GM19239 (cell line): ENCODE data around the gene APC2.
A peak's percentile ranks its signal among the peaks of the same experiment; 100 is the strongest.
"Not testable (repeated sequence)": the region's sequence is repeated elsewhere in the genome, so short reads cannot be mapped to it uniquely, and the experiment has no call there.

Experiments used
- DNase-seq: peaks from one replicate; pipeline ENCODE4 v3.0.0; 2011; ENCODE audit warnings: low spot score; ENCODE audit not compliant: insufficient read length
- FAIRE-seq: peaks from 2 replicates; lab custom pipeline; 2011; peaks lifted over from hg19 to GRCh38; lab: Jason Lieb, UNC

APC2 gene

GRCh38 chr19:1505991-1506881 is 56.3 kb downstream of the APC2 start:
- FAIRE-seq (no peak), DNase-seq (no peak)

- DNase-seq (no peak), FAIRE-seq (no peak)
These were observed 57.3 kb downstream of the APC2 start for GRCh38 chr19:1507192-1507660.

DNA sequence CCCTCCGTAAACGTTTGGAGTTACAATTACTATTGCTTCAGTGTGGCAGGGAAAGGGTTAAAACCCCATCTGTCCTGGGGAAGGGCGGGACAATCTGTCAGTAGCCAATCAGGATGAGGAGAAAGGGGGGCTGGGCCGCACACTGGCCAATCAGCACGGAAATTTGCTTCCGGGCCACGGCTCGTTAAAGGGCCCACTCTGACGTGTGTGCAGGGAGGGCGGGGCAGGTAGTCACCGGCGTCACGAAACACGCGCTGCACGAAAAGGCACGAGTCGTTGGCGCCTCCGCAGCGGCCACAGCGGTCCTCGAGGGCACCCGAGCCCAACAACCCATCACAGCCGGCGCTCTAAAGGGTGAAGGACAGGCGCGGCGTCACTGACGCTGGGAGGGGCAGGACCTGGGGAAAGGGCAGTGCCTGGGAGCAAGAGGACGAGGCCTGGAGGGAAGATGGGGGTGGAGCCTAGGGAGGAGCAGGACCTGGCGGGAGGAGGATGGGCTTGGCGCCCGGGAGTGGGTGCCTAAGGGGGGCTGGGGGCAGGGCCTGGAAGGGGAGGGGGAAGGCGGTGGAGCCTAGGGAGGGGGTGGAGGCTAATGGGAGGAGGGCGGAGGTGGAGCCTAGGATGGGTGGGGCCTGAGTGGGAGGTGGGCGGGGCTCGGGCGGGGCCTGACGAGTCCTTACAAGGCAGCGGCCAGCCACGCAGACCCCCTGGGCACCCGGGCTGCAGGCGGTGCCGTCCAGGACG is 58.0 kb downstream of the APC2 start:
- FAIRE-seq = peak; percentile 83
- peak; percentile 93 for DNase-seq

- DNase-seq (no peak), FAIRE-seq (no peak)
These were observed 58.6 kb downstream of the APC2 start for GRCh38 chr19:1508507-1508856.

DNA sequence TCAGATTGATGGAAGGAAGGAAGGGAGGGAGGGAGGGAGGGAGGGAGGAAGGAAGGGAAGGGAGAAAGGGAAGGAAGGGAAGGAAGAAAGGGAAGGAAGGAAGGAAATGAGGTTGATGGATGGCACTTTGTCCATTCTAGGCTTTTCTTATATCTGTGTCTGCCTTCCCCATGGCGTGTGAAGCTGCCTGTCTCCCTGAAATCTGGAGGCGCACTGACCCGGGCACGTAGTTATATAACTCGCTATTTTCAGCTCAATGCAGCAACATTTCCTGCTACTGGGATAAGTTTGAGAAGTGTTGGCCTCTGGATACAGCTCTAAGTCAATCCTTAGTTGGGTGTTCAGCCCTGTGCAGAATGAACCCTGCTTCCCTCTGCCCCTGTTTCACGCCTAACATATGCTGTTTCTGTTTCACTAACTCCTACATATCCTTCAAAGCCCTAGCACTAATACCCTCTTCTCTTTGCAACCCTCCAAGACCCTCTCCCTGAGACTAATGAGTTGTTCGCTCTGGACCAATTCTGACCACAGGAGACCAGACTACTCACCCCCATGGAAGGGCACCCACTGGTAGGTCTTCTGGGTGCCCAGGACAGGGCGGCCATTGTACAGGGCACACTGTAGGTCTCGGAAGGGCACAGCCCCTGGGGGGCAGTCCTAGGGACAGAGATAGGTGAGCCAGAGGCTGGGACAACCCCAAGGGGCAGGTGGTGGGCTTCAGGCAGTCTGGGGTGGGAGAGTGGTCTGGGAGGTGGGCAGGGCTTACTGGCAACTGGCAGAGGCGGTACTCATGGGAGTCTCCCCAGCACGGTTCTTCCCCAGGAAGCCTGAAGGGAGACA is 59.9 kb downstream of the APC2 start:
- FAIRE-seq (no peak), DNase-seq (no peak)

DNA sequence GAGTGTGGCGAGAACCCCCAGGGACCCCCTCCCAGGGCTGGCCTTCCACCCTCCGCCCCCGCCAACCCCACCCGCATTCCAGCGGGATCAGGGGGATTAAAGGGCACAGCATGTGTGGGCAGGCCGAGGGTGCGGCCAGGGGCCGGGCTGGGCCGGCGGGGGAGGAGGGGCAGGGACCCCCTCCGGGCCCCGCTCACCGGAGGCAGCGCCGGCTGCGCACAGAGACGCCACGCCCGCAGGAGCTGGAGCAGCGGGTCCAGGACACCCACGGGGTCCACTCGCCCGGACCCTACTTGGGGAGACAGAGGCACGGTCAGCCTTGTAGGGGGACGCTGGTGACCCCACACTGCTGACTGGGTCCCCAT is 60.5 kb downstream of the APC2 start:
- no peak for DNase-seq
- FAIRE-seq = no peak

GRCh38 chr19:1510807-1511206 is 60.9 kb downstream of the APC2 start:
- DNase-seq (no peak), FAIRE-seq (no peak)

DNA sequence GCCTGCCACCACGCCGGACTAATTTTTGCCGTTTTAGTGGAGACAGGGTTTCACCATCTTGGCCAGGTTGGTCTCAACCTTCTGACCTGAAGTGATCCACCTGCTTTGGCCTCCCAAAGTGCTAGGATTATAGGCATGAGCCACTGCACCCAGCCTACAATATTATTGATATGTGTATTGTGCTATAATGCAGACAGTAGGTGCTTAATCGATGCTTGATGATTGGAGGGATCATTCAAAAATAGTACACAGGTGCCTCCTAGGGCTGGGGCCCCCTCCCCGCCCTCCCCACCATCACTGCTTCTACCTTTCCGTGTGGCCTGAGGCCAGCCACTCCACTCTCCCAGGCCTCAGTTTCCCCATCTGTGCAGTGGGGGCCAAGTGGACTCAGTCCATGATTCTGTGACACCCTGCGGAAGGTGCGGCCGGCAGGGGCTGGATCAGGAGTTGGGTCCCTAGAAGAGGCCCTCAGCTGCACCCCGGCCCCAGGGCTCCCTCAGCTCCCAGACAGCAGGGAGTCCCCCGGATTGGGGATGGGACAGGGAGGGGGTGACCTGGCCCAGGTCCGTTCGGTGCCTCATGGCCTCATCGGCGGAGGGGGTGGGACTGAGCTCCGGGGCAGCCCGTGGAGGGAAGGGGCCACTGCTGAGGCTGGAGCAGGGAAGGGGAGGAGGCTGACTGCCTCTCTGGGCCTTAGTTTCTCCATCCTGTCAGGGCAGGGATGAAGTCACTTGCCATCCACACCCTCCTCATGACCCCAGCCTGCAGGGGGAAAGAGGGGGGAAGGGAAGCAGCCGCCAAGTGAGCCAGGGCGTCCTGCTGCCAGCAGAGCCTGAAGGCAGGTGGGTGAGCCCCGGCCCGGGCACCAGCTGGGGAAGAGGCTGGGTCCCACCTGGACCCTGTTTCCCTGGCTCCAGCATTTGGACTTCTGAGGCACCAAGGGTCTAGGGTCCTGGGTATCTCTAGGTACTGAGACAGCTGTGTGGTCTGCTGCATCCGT is 61.7 kb downstream of the APC2 start:
- FAIRE-seq (no peak), DNase-seq (no peak)

DNA sequence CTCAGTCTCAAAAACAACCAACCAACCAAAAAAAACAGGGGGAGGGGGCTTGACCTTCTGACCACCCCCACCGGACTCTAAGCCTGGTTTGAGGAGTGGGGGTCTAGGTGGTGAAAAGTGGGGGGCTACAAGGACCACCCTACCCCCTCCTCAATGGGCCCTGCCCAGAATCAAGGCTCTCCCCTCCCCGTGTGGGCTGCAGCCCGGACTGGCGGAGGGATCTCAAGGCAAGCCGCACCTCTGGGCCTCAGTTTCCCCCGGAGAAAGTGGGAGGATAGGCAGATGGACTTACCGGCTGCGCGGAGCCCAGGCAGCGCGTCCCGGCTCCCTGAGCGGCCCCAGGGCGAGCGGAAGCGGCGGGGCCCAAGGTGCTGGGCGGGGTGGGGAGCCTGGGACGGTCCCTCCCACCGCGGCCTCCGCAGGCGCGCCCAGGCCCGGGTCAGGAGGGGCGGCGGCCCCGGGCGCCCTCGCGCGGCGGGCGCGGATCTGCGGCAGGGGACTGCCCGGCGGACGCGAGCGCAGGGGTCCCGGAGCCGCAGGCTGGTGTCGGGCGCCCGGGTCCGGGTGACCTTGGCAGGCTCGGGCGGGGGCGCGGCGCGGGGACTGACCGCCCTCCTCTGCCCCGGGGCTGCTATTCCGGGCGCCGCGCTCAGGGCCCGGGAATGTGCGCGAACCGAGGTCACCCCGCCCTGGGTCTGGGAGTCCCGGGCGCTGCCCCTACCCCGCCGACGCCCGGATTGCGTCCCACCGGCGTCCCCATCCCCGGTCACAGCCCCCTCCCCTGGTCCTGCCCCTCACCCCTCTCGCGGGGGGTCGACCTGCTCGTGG is 63.0 kb downstream of the APC2 start, which contains the start of gene ADAMTSL5:
Gene ADAMTSL5 (minus strand): TSS at position 349 of the 828 bp plus-strand sequence. CDS start 2,076 bp downstream, outside the sequence.
- DNase-seq (peak; percentile 83), FAIRE-seq (no peak)

DNA sequence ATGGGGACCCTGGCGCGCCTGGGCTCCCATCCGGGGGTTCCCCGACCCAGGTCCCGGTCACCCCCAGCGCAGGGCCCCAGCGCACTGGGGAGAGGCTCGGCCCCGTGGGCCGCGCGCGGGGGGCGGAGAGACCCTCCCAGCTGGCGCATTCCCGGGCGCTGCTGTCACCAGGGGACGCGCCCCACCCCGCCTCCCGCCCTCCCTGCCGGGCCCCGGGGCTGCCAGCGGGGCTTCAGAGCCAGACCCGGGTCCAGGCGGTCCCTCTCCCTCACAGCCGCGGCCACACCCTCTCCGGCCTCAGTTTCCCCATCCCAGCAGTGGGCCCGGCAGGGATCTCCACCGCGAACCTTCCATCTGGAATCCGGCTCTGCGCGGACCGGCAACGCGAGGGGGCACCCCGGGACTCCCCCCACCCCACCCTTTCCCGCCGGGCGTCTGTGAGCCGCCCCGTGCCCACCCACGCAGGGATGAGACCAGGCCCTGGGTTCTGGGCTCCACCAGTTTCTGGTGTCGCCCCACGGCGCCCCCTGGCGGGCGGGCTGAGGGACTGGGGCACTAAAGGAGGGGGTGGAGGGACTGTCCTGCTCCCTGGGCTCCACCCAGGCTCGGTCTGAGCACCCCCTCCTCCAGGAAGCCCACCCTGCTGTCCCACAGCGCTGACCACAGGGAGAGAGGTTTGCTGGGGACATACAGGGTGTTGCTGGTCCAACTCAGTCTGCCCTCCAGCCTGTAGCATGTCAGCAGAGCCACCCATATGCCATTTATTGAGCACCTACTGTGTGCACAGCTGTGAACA is 63.8 kb downstream of the APC2 start:
- peak; percentile 62 for DNase-seq
- no peak for FAIRE-seq

DNA sequence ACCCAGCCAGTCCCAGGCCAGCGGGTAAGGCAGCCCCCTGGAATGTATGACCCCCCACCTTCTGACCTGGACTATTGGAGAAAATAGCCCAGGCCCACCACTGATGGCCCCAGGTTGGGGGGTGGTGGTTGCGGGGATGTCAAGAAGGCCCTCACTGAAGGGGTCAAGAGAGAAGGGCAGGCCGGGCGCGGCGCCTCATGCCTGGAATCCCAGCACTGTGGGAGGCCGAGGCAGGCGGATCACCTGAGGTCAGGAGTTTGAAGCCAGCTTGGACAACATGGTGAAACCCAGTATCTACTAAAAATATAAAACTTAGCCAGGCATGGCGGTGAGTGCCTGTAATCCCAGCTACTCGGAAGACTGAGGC is 64.4 kb downstream of the APC2 start:
- FAIRE-seq = no peak
- DNase-seq = no peak

GRCh38 chr19:1514986-1515721 is 65.2 kb downstream of the APC2 start:
- DNase-seq (no peak), FAIRE-seq (no peak)

DNA sequence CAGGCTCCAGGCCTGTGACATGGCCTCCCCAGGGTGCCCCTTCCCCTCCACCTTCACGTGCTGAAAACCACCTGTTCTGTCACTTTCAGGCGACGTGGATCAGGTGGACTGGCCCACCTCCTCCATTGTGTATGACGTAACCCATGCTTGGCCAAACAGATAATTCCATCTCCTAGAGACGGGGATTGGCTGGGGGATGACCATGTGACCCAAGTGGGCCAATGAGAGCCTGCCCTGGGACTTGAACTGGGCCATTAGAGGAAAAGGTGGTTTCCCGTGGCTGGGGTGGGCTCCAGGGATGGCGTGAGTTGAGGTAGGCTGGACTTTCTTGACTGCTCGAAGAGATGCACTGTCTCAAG is 66.5 kb downstream of the APC2 start:
- no peak for DNase-seq
- no peak for FAIRE-seq

DNA sequence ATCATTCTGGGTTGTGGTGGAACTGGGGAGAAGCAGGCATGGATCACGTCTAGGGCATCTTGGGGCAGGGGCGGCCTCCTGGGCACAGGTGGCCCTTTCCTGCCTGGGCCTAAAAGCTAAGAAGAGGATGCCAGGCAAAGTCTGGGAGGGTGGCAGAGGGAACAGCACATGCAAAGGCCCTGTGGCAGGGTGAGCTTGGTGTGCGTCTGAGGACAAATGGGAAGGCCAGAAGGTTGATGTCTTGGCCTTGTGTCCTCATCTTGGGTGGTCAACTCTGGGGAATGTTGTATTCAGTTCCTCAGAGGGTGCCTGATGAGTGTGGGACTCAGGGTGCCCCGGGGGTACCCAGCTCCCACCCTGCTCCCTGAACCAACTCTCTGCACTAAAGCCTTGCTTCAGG is 68.5 kb downstream of the APC2 start:
- FAIRE-seq (no peak), DNase-seq (no peak)

DNA sequence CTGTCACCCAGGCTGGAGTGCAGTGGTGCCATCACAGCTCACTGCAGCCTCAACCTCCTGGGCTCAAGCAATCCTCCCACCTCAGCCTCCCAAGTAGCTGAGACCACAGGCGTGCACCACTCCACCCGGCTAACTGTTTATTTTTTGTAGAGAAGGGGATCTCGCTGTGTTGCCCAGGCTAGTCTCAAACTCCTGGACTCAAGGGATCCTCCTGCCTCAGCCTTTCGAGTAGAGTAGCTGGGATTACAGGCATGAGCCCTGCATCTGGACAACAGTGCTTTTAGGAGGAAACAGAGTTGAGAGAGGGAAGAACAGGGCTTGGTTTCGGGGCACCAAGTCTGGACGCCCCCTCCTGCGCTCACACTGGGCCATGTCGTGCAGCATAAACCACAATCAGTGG is 69.9 kb downstream of the APC2 start:
- FAIRE-seq, DNase-seq: not testable (repeated sequence)

DNA sequence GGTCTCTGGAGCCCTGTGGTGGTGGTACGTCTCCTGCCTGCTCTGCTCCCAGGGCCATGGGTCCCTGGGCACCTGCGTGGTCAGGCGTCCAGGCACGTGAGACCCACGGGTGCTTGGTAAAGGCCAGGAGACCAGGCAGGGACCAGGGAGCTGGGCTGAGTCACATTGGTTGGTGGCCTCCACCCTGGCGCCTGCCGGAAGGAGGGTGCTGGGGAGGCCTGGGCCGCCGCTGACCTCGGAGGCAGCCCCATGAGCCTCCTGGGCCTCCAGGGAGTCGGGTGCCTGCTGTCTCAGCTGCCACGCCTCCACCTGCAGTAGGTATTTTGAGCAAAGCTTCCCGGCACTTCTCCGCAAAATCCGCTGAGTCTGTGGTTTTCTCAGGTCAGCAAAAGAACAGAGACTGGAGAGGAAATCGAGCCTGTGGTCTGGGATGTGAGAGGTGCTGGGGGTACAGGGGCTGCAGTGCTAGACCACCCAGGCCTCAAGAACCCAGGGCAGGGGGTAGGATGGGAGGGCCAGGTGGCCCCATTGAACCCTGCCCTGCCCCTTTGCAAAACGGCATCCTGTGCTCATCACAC is 70.4 kb downstream of the APC2 start:
- DNase-seq (no peak), FAIRE-seq (no peak)

- FAIRE-seq = no peak
These were observed 71.7 kb downstream of the APC2 start for GRCh38 chr19:1521636-1522035.

More at GRCh38 chr19:1521636-1522035, 71.7 kb downstream of the APC2 start:
- no peak for DNase-seq
